Measurements from ENCODE around the gene LMX1B. TPM values are rescaled to one million over a fixed set of nuclear protein-coding genes. Genes with fewer than 3 reads are reported as not detected.

LMX1B gene
- total RNA-seq, 1 experiment from 2014 or later, result 4.6 TPM

- DNase-seq (ENCODE audit: low read depth), result peak; percentile 71
Measured at GRCh38 chr9:126676685-126677143, 63.0 kb downstream of the LMX1B start.

- DNase-seq (ENCODE audit: low read depth), result no peak
Measured at GRCh38 chr9:126677188-126678084, 63.7 kb downstream of the LMX1B start.

- no peak for DNase-seq (ENCODE audit: low read depth)
Measured at GRCh38 chr9:126678989-126679388, 65.3 kb downstream of the LMX1B start.

- no peak for DNase-seq (ENCODE audit: low read depth)
Measured at GRCh38 chr9:126681336-126681735, 67.6 kb downstream of the LMX1B start.

- no peak for DNase-seq (ENCODE audit: low read depth)
Measured at GRCh38 chr9:126682113-126682810, 68.5 kb downstream of the LMX1B start.

- DNase-seq (ENCODE audit: low read depth), result no peak
Measured at GRCh38 chr9:126682928-126683697, 69.4 kb downstream of the LMX1B start.

- no peak for DNase-seq (ENCODE audit: low read depth)
Measured at GRCh38 chr9:126683698-126684044, 69.9 kb downstream of the LMX1B start.

- DNase-seq (ENCODE audit: low read depth), result no peak
Measured at GRCh38 chr9:126684345-126684744, 70.6 kb downstream of the LMX1B start.

- no peak for DNase-seq (ENCODE audit: low read depth)
Measured at GRCh38 chr9:126684965-126685465, 71.3 kb downstream of the LMX1B start.

- no peak for DNase-seq (ENCODE audit: low read depth)
Measured at GRCh38 chr9:126687930-126688461, 74.3 kb downstream of the LMX1B start.

GRCh38 chr9:126688617-126689016 lies 74.9 kb downstream of the LMX1B start:
- no peak for DNase-seq (ENCODE audit: low read depth)

- peak; percentile 68 for DNase-seq (ENCODE audit: low read depth)
Measured at GRCh38 chr9:126689027-126689825, 75.5 kb downstream of the LMX1B start.

- peak; percentile 72 for DNase-seq (ENCODE audit: low read depth)
Measured at GRCh38 chr9:126690431-126691051, 76.8 kb downstream of the LMX1B start.

GRCh38 chr9:126692041-126692758 lies 78.5 kb downstream of the LMX1B start:
- no peak for DNase-seq (ENCODE audit: low read depth)

- no peak for DNase-seq (ENCODE audit: low read depth)
Measured at GRCh38 chr9:126692759-126693427, 79.2 kb downstream of the LMX1B start.

- peak; percentile 1 for DNase-seq (ENCODE audit: low read depth)
Measured at GRCh38 chr9:126693428-126693944, 79.8 kb downstream of the LMX1B start.

- peak; percentile 11 for DNase-seq (ENCODE audit: low read depth)
Measured at GRCh38 chr9:126694206-126695081, 80.7 kb downstream of the LMX1B start.

- no peak for DNase-seq (ENCODE audit: low read depth)
Measured at GRCh38 chr9:126695186-126695585, 81.5 kb downstream of the LMX1B start.
